ENCODE data around the gene SUN2.

DNA sequence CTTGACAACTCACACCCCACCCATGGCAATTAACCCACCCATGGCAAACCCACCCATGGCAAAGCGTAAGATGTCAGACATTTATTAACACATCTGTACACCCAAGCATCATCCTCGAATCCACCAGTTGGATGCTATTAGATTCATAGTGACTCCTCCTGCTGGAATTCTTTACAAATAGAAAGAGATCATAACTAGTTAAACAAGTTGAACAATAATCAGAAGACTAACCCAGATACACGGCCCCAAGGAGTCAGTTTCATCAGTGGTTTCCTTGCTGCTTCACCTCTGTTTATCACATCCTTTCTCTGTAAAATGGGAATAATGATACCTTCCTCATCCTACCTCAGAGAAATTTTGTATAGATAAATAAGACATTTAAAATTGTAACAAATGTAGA, 44.9 kb downstream of the SUN2 start:
- no peak for TF ChIP-seq EZH2 (IDR thresholded peaks at IDR 0.05; ENCODE audit: low read depth)
- TF ChIP-seq, protein P1, sequence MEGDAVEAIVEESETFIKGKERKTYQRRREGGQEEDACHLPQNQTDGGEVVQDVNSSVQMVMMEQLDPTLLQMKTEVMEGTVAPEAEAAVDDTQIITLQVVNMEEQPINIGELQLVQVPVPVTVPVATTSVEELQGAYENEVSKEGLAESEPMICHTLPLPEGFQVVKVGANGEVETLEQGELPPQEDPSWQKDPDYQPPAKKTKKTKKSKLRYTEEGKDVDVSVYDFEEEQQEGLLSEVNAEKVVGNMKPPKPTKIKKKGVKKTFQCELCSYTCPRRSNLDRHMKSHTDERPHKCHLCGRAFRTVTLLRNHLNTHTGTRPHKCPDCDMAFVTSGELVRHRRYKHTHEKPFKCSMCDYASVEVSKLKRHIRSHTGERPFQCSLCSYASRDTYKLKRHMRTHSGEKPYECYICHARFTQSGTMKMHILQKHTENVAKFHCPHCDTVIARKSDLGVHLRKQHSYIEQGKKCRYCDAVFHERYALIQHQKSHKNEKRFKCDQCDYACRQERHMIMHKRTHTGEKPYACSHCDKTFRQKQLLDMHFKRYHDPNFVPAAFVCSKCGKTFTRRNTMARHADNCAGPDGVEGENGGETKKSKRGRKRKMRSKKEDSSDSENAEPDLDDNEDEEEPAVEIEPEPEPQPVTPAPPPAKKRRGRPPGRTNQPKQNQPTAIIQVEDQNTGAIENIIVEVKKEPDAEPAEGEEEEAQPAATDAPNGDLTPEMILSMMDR (conservative IDR thresholded peaks at IDR 0.05) = no peak

All from PC-9 (cell line).